Measurements from ENCODE around the gene TRIM46.
"Not testable (repeated sequence)": the region's sequence is repeated elsewhere in the genome, so short reads cannot be mapped to it uniquely, and the experiment has no call there.

DNA sequence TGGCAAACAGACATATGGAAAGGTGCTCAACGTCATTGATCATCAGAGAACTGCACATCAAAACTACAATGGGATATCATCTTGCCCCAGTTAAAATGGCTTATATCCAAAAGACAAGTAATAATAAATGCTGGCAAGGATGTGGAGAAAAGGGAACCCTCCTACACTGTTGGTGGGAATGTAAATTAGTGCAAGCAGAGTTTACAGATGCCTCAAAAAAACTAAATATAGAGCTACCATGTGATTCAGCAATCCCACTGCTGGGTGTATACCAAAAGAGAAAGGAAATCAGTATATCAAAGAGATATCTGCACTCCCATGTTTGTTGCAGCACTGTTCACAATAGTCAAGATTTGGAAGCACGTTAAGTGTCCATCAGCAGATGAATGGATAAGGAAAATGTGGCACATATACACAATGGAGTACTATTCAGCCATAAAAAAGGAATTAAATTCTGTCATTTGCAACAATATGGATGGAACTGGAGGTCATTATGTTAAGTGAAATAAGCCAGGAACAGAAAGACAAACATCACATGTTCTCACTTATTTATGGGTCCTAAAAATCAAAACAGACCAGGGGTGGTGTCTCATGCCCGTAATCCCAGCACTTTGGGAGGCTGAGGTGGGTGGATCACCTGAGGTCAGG, 17.5 kb upstream of the TRIM46 start:
- TF ChIP-seq, protein P1, sequence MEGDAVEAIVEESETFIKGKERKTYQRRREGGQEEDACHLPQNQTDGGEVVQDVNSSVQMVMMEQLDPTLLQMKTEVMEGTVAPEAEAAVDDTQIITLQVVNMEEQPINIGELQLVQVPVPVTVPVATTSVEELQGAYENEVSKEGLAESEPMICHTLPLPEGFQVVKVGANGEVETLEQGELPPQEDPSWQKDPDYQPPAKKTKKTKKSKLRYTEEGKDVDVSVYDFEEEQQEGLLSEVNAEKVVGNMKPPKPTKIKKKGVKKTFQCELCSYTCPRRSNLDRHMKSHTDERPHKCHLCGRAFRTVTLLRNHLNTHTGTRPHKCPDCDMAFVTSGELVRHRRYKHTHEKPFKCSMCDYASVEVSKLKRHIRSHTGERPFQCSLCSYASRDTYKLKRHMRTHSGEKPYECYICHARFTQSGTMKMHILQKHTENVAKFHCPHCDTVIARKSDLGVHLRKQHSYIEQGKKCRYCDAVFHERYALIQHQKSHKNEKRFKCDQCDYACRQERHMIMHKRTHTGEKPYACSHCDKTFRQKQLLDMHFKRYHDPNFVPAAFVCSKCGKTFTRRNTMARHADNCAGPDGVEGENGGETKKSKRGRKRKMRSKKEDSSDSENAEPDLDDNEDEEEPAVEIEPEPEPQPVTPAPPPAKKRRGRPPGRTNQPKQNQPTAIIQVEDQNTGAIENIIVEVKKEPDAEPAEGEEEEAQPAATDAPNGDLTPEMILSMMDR (IDR thresholded peaks at IDR 0.05), result not testable (repeated sequence)
- not testable (repeated sequence) for TF ChIP-seq POLR2A (IDR thresholded peaks at IDR 0.05)

All from right lobe of liver (tissue), 4 donors.